ENCODE results near the gene JAK2. TPM values are rescaled to one million over a fixed set of nuclear protein-coding genes. Genes with fewer than 3 reads are reported as not detected.

The JAK2 gene
- total and polyA plus RNA-seq, 2 donors (not counting 3 experiments of a cell fraction or from before 2014, with no cell fraction given): 2.1 to 10.3 TPM

GRCh38 chr9:4959031-4959430, 26.0 kb upstream of the JAK2 start:
- H4K20me1 ChIP-seq (replicated peaks; ENCODE audit: control insufficient read depth, extremely low read depth, insufficient read depth, low read length): no peaks in the 10 kb centered on the region
- no peak for DNase-seq (ENCODE audit: low read depth, low spot score)
- no peak for FAIRE-seq
- dilution Hi-C loops (cut with MboI; ENCODE audit: extremely low pct_ligation_motif_present, low sequenced_read_pairs): no loop called here
- no peak for TF ChIP-seq FOS (IDR thresholded peaks at IDR 0.05; ENCODE audit: borderline replicate concordance, insufficient read depth, low read length)
- TF ChIP-seq, protein P1, sequence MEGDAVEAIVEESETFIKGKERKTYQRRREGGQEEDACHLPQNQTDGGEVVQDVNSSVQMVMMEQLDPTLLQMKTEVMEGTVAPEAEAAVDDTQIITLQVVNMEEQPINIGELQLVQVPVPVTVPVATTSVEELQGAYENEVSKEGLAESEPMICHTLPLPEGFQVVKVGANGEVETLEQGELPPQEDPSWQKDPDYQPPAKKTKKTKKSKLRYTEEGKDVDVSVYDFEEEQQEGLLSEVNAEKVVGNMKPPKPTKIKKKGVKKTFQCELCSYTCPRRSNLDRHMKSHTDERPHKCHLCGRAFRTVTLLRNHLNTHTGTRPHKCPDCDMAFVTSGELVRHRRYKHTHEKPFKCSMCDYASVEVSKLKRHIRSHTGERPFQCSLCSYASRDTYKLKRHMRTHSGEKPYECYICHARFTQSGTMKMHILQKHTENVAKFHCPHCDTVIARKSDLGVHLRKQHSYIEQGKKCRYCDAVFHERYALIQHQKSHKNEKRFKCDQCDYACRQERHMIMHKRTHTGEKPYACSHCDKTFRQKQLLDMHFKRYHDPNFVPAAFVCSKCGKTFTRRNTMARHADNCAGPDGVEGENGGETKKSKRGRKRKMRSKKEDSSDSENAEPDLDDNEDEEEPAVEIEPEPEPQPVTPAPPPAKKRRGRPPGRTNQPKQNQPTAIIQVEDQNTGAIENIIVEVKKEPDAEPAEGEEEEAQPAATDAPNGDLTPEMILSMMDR (IDR thresholded peaks at IDR 0.05; ENCODE audit: extremely low read depth in 1 of 2, insufficient read depth in 1 of 2, low read depth in 1 of 2, low read length in 2 of 2): no peak
- no peaks in the 10 kb centered on the region for H3K9me1 ChIP-seq (replicated peaks; ENCODE audit: control insufficient read depth, extremely low read depth, insufficient read depth, low read length)
- no TSS peak for BruUV-seq (replicated peaks)
- ChIA-PET POLR2A (no interaction called here), CTCF (no interaction called here)
- H2AFZ ChIP-seq (ENCODE audit: low read depth, low read length): no peak overlapping the region
- H3K27ac ChIP-seq (ENCODE audit: insufficient read depth, low read depth, low read length): no peak overlapping the region
- H3K27me3 ChIP-seq (ENCODE audit: control insufficient read depth in 2 of 2, insufficient read depth in 2 of 2, low read length in 2 of 2): no peaks in the 10 kb centered on the region
- no peak overlapping the region for H3K4me3 ChIP-seq (replicated peaks in 1 of 3; ENCODE audit: insufficient read depth in 1 of 3, low read depth in 1 of 3, low read length in 3 of 3)
- no peaks in the 10 kb centered on the region for H3K9me3 ChIP-seq (replicated peaks; ENCODE audit: control insufficient read depth, insufficient read depth, low read length)
- no peaks in the 10 kb centered on the region for H3K4me1 ChIP-seq (ENCODE audit: control insufficient read depth, extremely low read depth, insufficient read depth, low read length)
- no peak overlapping the region for H3K4me2 ChIP-seq (ENCODE audit: insufficient read depth, low read length)
- H3K79me2 ChIP-seq (ENCODE audit: control insufficient read depth, insufficient read depth, low read length): no peaks in the 10 kb centered on the region
- intact Hi-C loops (cut with micrococcal nuclease): no loop called here
- H3K9ac ChIP-seq (replicated peaks; ENCODE audit: extremely low read depth, insufficient read depth, low read length): no peak overlapping the region
- H3K36me3 ChIP-seq (ENCODE audit: control insufficient read depth in 2 of 2, extremely low read depth in 1 of 2, insufficient read depth in 2 of 2, low read length in 2 of 2): no peaks in the 10 kb centered on the region

- H2AFZ ChIP-seq (ENCODE audit: low read depth, low read length): no peak overlapping the region
- no peak for TF ChIP-seq MYC (IDR thresholded peaks at IDR 0.05; ENCODE audit: low read depth, low read length)
- TF ChIP-seq, protein P2, sequence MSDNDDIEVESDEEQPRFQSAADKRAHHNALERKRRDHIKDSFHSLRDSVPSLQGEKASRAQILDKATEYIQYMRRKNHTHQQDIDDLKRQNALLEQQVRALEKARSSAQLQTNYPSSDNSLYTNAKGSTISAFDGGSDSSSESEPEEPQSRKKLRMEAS (IDR thresholded peaks at IDR 0.05; ENCODE audit: insufficient read depth, insufficient read length): no peak
- TF ChIP-seq POLR2AphosphoS5 (IDR thresholded peaks at IDR 0.05; ENCODE audit: insufficient read depth, low read depth, low read length): no peak
- TF ChIP-seq GATA2 (IDR thresholded peaks at IDR 0.05; ENCODE audit: insufficient read depth, insufficient read length, low read depth, low read length): no peak
- TF ChIP-seq, protein P1 (IDR thresholded peaks at IDR 0.05; ENCODE audit: extremely low read depth in 1 of 2, insufficient read depth in 1 of 2, low read depth in 1 of 2, low read length in 2 of 2): no peak
- TF ChIP-seq FOS (IDR thresholded peaks at IDR 0.05; ENCODE audit: borderline replicate concordance, insufficient read depth, low read length): no peak
- TF ChIP-seq POLR2A (IDR thresholded peaks at IDR 0.05; ENCODE audit: low read depth, low read length): no peak
- no peak for TF ChIP-seq JUN (IDR thresholded peaks at IDR 0.05; ENCODE audit: borderline replicate concordance, insufficient read depth, insufficient read length, low read depth)
- TF ChIP-seq EZH2 (IDR thresholded peaks at IDR 0.05; ENCODE audit: borderline replicate concordance, low read depth, low read length, severe bottlenecking): no peak
- POLR2A ChIA-PET: no interaction called here
- no peaks in the 10 kb centered on the region for H3K9me1 ChIP-seq (replicated peaks; ENCODE audit: control insufficient read depth, extremely low read depth, insufficient read depth, low read length)
- H3K36me3 ChIP-seq (ENCODE audit: control insufficient read depth in 2 of 2, extremely low read depth in 1 of 2, insufficient read depth in 2 of 2, low read length in 2 of 2): no peaks in the 10 kb centered on the region
- no peak for FAIRE-seq
- no peak overlapping the region for H3K9ac ChIP-seq (replicated peaks; ENCODE audit: extremely low read depth, insufficient read depth, low read length)
- BruUV-seq (replicated peaks): no TSS peak
- no peak for DNase-seq (ENCODE audit: low read depth, low spot score)
- H4K20me1 ChIP-seq (replicated peaks; ENCODE audit: control insufficient read depth, extremely low read depth, insufficient read depth, low read length): no peaks in the 10 kb centered on the region
- no peaks in the 10 kb centered on the region for H3K79me2 ChIP-seq (ENCODE audit: control insufficient read depth, insufficient read depth, low read length)
- no peak overlapping the region for H3K27ac ChIP-seq (ENCODE audit: insufficient read depth, low read depth, low read length)
- no peak overlapping the region for H3K4me3 ChIP-seq (replicated peaks in 1 of 3; ENCODE audit: insufficient read depth in 1 of 3, low read depth in 1 of 3, low read length in 3 of 3)
- H3K27me3 ChIP-seq (ENCODE audit: control insufficient read depth in 2 of 2, insufficient read depth in 2 of 2, low read length in 2 of 2): no peaks in the 10 kb centered on the region
- no peaks in the 10 kb centered on the region for H3K4me1 ChIP-seq (ENCODE audit: control insufficient read depth, extremely low read depth, insufficient read depth, low read length)
- intact Hi-C loops (cut with micrococcal nuclease): no loop called here
- dilution Hi-C loops (cut with MboI; ENCODE audit: extremely low pct_ligation_motif_present, low sequenced_read_pairs): no loop called here
- no peak overlapping the region for H3K4me2 ChIP-seq (ENCODE audit: insufficient read depth, low read length)
- H3K9me3 ChIP-seq (replicated peaks; ENCODE audit: control insufficient read depth, insufficient read depth, low read length): no peaks in the 10 kb centered on the region
- CTCF ChIA-PET: no interaction called here
Observed at GRCh38 chr9:4962085-4962484, 23.0 kb upstream of the JAK2 start.
